CD14-positive monocyte (primary cell): ENCODE data around the gene TPD52L1. TPM values are rescaled to one million over a fixed set of nuclear protein-coding genes. Genes with fewer than 3 reads are reported as not detected.

Source experiments
- DNase-seq, 3 donors: peaks; one replicate each; pipeline ENCODE4 v3.0.0-alpha.2; 2011 to 2022
- H2AFZ ChIP-seq: 2 replicates; pipeline ENCODE4 v1.6.0; 2012; ENCODE audit warnings: mild to moderate bottlenecking, low read depth, low read length, inconsistent platforms; ENCODE audit not compliant: insufficient read depth, poor library complexity, severe bottlenecking
- H3K27ac ChIP-seq, 2 donors: 1 replicate in 1 of 2; 2 replicates in 1 of 2; pipeline ENCODE4 v1.5.1; 2012 to 2013; ENCODE audit warnings: low read length in 2 of 2, control low read depth in 1 of 2, inconsistent platforms in 1 of 2, low read depth in 1 of 2, mild to moderate bottlenecking in 1 of 2
- H3K27me3 ChIP-seq, 2 donors: one replicate each; pipeline versions ENCODE4 v1.6.0 to v1.6.1; 2011 to 2013; ENCODE audit warnings: low read length in 2 of 2; ENCODE audit not compliant: control insufficient read depth in 2 of 2, insufficient read depth in 2 of 2
- H3K36me3 ChIP-seq, 2 donors: replicated peaks in 1 of 2; 1 replicate in 1 of 2; 2 replicates in 1 of 2; pipeline versions ENCODE4 v1.5.1 to v1.6.1; 2012 to 2013; ENCODE audit warnings: low read length in 2 of 2, control low read depth in 1 of 2, inconsistent platforms in 1 of 2, mild to moderate bottlenecking in 1 of 2; ENCODE audit not compliant: insufficient read depth in 2 of 2, control insufficient read depth in 1 of 2
- H3K4me1 ChIP-seq, 2 donors: 1 replicate in 1 of 2; 2 replicates in 1 of 2; pipeline versions ENCODE4 v1.5.1 to v1.6.1; 2012 to 2013; ENCODE audit warnings: low read length in 2 of 2, control low read depth in 1 of 2, inconsistent platforms in 1 of 2, mild to moderate bottlenecking in 1 of 2, moderate library complexity in 1 of 2; ENCODE audit not compliant: insufficient read depth in 2 of 2, control insufficient read depth in 1 of 2
- H3K4me2 ChIP-seq: replicated peaks from 2 replicates; pipeline ENCODE3; 2012; ENCODE audit warnings: low read length, moderate library complexity, mild to moderate bottlenecking; ENCODE audit not compliant: poor library complexity, severe bottlenecking; ENCODE audit errors: extremely low read depth
- H3K4me3 ChIP-seq, 3 experiments: fragments of 200-600 bp in 1 of 3; sonication (generic) in 1 of 3; replicated peaks in 1 of 3; 1 replicate in 2 of 3; 2 replicates in 1 of 3; pipeline ENCODE4 v1.5.1; 2011 to 2013; ENCODE audit warnings: low read length in 3 of 3, mild to moderate bottlenecking in 3 of 3, control low read depth in 2 of 3, low read depth in 2 of 3, inconsistent platforms in 1 of 3, moderate library complexity in 1 of 3
- H3K79me2 ChIP-seq: 2 replicates; pipeline ENCODE4 v1.6.0; 2012; ENCODE audit warnings: mild to moderate bottlenecking, control low read depth, inconsistent platforms, low read length, moderate library complexity; ENCODE audit not compliant: insufficient read depth
- H3K9ac ChIP-seq: 2 replicates; pipeline ENCODE4 v1.6.0; 2017; ENCODE audit warnings: low read length, mild to moderate bottlenecking; ENCODE audit not compliant: insufficient read depth, poor library complexity, severe bottlenecking
- H3K9me3 ChIP-seq, 2 donors: replicated peaks in 1 of 2; 1 replicate in 1 of 2; 2 replicates in 1 of 2; pipeline versions ENCODE4 v1.5.1 to v1.6.1; 2012 to 2013; ENCODE audit warnings: low read length in 2 of 2, control low read depth in 1 of 2; ENCODE audit not compliant: control insufficient read depth in 1 of 2, insufficient read depth in 1 of 2
- H4K20me1 ChIP-seq: 2 replicates; pipeline ENCODE4 v1.6.0; 2012; ENCODE audit warnings: mild to moderate bottlenecking, low read length, control low read depth, moderate library complexity; ENCODE audit not compliant: insufficient read depth
- H3K27ac Mint-ChIP-seq, 7 donors: one replicate each; pipeline ENCODE4 v1.8.0; 2020; ENCODE audit warnings: mild to moderate bottlenecking in 7 of 7, mixed read lengths in 7 of 7, moderate library complexity in 6 of 7, inconsistent platforms in 2 of 7
- H3K27me3 Mint-ChIP-seq, 3 donors: one replicate each; pipeline ENCODE4 v1.8.0; 2021 to 2022; ENCODE audit warnings: low read depth in 3 of 3, mild to moderate bottlenecking in 3 of 3, mixed read lengths in 3 of 3, moderate library complexity in 3 of 3, inconsistent platforms in 1 of 3
- H3K36me3 Mint-ChIP-seq, 2 donors: one replicate each; pipeline ENCODE4 v1.8.0; 2020; ENCODE audit warnings: mixed read lengths in 2 of 2, inconsistent platforms in 1 of 2, mild to moderate bottlenecking in 1 of 2
- H3K4me1 Mint-ChIP-seq: one replicate; pipeline ENCODE4 v1.8.0; 2020; ENCODE audit warnings: mild to moderate bottlenecking, mixed read lengths
- H3K4me3 Mint-ChIP-seq, 2 donors: one replicate each; pipeline ENCODE4 v1.8.0; 2020; ENCODE audit warnings: mild to moderate bottlenecking in 2 of 2, mixed read lengths in 2 of 2, moderate library complexity in 1 of 2
- H3K9me3 Mint-ChIP-seq, 7 donors: one replicate each; pipeline ENCODE4 v1.8.0; 2020 to 2022; ENCODE audit warnings: mixed read lengths in 7 of 7, mild to moderate bottlenecking in 6 of 7, moderate library complexity in 6 of 7, inconsistent platforms in 2 of 7
- CTCF ChIP-seq: fragments of 200-600 bp; IDR thresholded peaks from one replicate; pipeline ENCODE4 v1.8.0; 2022; ENCODE audit warnings: antibody characterized with exemption, mild to moderate bottlenecking
- WGBS: methylation state at CpG from one replicate; pipeline ENCODE4 v1.1.5; 2013; ENCODE audit warnings: missing lambda C conversion rate; ENCODE audit not compliant: insufficient coverage; 5-methylcytosine and 5-hydroxymethylcytosine counted together
- intact Hi-C, 2 donors: fragments of 100-400 bp; cut with micrococcal nuclease; formaldehyde crosslinking; loops; one replicate each; pipeline versions ENCODE4 v1.15.0 to v1.15.1; 2023
- polyA plus RNA-seq, 3 donors: library from polyadenylated mRNA; depleted of rRNA in 1 of 3; unstranded in 2 of 3; stranded (reverse) in 1 of 3; fragments of 300-500 nt in 2 of 3; fragments of >200 nt in 1 of 3; fragmentation: Illumina TruSeq in 2 of 3; gene quantifications; 1 replicate in 2 of 3; 2 replicates in 1 of 3; pipeline ENCODE4 v1.2.3, GENCODE V29; 2012 to 2021

TPD52L1 gene
- polyA plus RNA-seq, 3 donors = not detected

GRCh38 chr6:125293587-125293986 lies 140.0 kb downstream of the TPD52L1 start:
- H3K27me3 Mint-ChIP-seq = peaks cover 0 to 2% (median 0%) of the 10 kb centered on the region in 3 donors
- Histone ChIP-seq H3K4me1 (no peaks in the 10 kb centered on the region), H3K4me2 (no peak overlapping the region), H3K4me3 (no peak overlapping the region), H3K27ac (no peak overlapping the region), H3K79me2 (no peaks in the 10 kb centered on the region), H3K36me3 (peaks cover 38 to 84% of the 10 kb centered on the region in 2 donors), H3K27me3 (no peaks in the 10 kb centered on the region), H3K9me3 (no peaks in the 10 kb centered on the region), H4K20me1 (no peaks in the 10 kb centered on the region), H3K9ac (no peak overlapping the region), H2AFZ (no peak overlapping the region)
- no peak overlapping the region for H3K4me3 Mint-ChIP-seq
- H3K27ac Mint-ChIP-seq = peak overlapping the region in 1 of 7 donors; percentile 2
- H3K4me1 Mint-ChIP-seq = peaks cover 2% of the 10 kb centered on the region
- intact Hi-C loops = no loop called here
- no CpG with 5 or more reads among the region's 3 CpGs for WGBS
- peaks cover 0 to 3% (median 0%) of the 10 kb centered on the region in 7 donors for H3K9me3 Mint-ChIP-seq
- no peak for TF ChIP-seq CTCF
- DNase-seq = no peak
- H3K36me3 Mint-ChIP-seq = peaks cover 65 to 68% of the 10 kb centered on the region in 2 donors

GRCh38 chr6:125294036-125294435 lies 140.5 kb downstream of the TPD52L1 start:
- intact Hi-C loops = no loop called here
- Histone ChIP-seq H2AFZ (no peak overlapping the region), H3K79me2 (no peaks in the 10 kb centered on the region), H3K9me3 (no peaks in the 10 kb centered on the region), H3K4me1 (no peaks in the 10 kb centered on the region), H3K27ac (no peak overlapping the region), H3K27me3 (no peaks in the 10 kb centered on the region), H3K4me2 (no peak overlapping the region), H4K20me1 (no peaks in the 10 kb centered on the region), H3K9ac (no peak overlapping the region), H3K4me3 (no peak overlapping the region), H3K36me3 (peaks cover 41 to 85% of the 10 kb centered on the region in 2 donors)
- Mint-ChIP-seq H3K4me3 (no peak overlapping the region), H3K36me3 (peaks cover 67 to 71% of the 10 kb centered on the region in 2 donors), H3K27me3 (peaks cover 0 to 2% (median 0%) of the 10 kb centered on the region in 3 donors), H3K9me3 (peaks cover 0 to 3% (median 0%) of the 10 kb centered on the region in 7 donors), H3K27ac (no peak overlapping the region), H3K4me1 (peaks cover 2% of the 10 kb centered on the region)
- TF ChIP-seq CTCF = no peak
- DNase-seq = no peak
- no CpG with 5 or more reads among the region's 1 CpG for WGBS
